ENCODE data around the gene REXO4.
A peak's percentile ranks its signal among the peaks of the same experiment; 100 is the strongest.
"Not testable (repeated sequence)": the region's sequence is repeated elsewhere in the genome, so short reads cannot be mapped to it uniquely, and the experiment has no call there.

The REXO4 gene

GRCh38 chr9:133421615-133422542 is 4.1 kb upstream of the REXO4 start, which contains the start of gene ADAMTS13:
TSS of gene ADAMTS13 (plus strand) at chr9:133422367. CDS start at chr9:133422444, 77 bp downstream.
- no peak for DNase-seq (ENCODE audit: low read depth in 2 of 2)

DNA sequence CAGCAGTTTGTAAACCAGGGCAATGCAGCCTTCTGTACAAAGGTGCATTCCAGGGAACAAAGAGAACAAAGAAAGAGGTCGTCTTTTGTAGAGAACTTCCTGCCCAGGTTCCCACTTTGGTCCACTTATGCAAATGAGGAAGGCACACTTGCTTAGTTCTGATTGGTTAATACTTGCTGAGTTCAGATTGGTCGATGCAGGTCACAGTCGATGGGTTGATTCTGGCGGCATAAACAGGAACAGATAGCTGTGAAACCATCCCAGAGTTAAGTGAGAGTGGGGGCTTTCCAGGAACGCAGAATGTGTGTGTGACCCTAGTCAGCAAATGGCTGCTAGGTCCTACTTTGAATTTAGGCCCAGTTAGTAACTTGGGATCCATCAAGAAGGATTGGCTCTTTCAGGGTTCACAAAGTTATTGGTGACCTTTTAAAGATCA is 2.6 kb upstream of the REXO4 start:
- no peak for DNase-seq (ENCODE audit: low read depth in 2 of 2)

DNA sequence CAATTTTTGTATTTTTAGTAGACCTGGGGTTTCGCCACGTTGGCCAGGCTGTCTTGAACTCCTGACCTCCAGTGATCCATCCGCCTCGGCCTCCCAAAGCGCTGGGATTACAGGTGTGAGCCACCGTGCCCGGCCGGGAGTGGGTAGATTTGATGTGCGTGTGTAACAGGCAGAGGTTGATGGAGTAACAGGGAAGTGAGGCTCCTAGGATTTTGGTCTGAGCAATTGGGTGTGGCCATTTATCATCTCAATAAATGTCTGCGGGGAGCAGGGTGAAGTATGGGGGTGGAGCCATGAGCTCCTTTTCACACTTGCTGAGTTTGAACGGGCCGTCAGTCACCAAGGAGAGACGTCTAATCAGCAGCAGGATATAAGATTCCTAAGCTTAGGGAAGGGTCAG is 1.2 kb upstream of the REXO4 start:
- DNase-seq (ENCODE audit: low read depth in 2 of 2) = no peak

DNA sequence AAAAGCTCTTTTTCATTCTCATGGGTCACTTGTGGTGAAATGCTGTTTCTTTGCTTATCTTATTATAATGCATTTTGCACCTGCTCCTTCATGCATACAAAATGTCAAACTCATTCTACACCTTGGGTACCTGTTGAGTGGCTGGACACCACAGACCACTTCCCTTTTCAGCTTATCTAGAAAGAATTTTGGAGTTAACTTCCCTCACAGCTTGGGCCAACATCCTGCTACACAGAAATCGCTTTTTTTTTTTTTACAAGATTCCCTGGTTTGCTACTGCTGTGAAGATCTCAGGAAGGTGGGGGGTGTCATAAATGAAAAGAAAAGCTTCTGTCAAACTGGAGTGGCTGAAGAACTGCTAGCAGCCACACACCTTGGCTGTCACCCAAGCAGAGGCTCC is 2.6 kb downstream of the REXO4 start:
- DNase-seq (ENCODE audit: low read depth in 2 of 2) = no peak

- DNase-seq (ENCODE audit: low read depth in 2 of 2) = no peak
Observed at GRCh38 chr9:133408042-133408441, 9.8 kb downstream of the REXO4 start.

DNA sequence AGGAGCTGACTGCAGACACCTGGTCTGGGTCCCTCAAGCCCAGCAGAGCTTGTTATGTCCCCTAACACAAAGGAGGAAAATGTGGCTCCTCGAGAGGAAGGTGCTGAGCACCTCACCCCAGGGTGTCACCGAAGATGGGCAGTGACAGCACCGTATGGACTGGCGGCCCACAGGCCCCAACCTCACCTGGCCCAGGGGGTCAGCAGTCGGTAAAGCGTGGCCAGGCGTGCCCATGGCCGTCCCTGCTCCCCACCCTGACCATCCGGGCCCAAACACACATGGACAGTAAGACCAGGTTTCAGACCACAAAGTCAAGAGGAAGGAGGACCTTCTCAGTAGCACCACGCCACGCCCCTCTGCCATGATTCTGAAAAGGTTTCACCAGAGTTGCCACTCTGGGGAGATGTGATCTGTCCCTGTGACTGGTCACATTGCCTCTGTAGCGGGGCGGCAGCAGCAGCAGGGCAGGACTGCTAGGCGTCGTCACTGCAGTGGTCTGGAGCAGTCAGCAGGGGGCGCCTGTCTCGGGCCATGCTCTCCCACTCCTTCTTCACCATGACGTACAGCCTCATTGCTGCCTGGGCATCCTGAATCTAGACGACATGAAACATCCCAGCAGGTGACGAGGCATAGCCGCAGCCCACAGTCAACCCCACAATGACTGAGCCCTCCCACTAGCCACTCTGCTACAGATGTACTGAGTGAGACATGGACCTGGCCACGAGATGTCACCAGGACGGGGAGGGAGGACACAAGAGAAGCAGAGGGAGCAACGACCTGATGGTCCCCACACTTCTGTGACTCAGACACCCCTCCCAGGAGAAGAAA is 11.1 kb downstream of the REXO4 start:
- DNase-seq (ENCODE audit: low read depth in 2 of 2) = peak; percentile 51 to 62

DNA sequence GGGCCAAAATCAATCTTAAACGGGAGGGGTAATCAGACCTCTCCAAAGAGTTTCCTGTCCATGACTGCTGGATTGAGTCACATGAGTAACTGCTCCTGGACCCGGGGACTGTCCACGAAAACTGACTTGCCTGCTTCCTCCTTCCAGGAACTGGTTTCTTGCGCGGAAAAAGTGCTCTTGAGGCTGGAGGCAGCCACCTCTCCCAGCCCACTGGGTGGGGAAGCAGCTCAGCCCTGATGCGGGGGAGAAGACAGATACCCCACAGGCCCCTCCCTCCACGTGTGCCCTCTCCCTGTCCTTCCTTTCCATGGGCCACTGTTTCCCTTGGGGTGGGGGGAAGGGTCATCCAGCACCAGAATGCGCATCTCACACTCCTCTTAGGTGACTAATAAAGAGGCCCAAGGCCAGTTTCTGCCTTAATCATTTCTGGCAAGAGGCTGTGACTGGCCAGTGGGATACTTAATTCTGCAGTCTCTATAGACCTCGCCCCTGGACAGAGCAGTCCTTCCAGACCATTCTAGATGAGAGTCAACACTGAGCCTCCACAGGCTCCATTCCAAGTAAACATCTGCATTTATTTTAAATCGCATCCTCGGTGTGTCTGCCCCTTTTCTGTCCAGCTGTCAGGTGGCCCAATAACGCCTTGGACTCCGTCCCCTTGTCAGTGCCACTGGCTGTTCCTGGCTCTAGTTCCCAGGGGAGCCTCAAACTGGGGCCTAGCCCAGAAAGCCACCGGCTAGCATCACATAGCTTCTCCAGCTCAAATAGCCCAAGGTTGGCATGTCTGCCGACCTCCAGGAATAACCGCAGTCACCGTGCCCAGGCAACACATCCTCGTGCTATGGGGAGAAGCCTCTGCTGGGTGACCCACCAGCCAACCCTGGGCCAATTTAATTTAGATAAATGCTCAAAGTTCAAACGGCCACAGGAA is 12.0 kb downstream of the REXO4 start:
- DNase-seq (ENCODE audit: low read depth in 2 of 2) = no peak

DNA sequence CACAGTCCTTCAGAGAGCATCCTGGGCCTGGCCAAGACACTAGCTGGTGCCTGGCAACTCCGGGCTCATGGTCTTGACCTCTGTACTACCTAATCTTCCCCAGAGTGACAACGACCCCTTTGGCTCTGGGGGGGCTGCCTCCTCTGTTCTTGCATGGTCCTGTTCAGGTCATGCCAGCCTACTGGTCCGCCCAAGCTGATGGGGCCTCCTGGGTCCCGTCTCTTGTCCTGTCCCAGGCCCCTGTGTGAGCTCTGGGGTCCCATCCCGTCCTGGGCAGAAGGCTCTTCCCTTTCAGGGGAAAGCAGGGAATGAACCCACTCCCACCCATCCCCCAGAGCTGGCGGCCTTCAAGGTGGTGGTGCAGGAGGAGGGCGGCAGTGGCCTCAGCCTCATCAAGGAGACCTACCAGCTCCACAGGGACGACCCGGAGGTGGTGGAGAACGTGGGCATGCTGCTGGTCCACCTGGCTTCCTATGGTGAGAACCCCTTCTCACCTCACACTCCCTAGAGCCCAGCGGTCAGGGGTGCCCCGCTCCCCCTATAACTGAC is 13.3 kb downstream of the REXO4 start:
- DNase-seq (ENCODE audit: low read depth in 2 of 2) = no peak

DNA sequence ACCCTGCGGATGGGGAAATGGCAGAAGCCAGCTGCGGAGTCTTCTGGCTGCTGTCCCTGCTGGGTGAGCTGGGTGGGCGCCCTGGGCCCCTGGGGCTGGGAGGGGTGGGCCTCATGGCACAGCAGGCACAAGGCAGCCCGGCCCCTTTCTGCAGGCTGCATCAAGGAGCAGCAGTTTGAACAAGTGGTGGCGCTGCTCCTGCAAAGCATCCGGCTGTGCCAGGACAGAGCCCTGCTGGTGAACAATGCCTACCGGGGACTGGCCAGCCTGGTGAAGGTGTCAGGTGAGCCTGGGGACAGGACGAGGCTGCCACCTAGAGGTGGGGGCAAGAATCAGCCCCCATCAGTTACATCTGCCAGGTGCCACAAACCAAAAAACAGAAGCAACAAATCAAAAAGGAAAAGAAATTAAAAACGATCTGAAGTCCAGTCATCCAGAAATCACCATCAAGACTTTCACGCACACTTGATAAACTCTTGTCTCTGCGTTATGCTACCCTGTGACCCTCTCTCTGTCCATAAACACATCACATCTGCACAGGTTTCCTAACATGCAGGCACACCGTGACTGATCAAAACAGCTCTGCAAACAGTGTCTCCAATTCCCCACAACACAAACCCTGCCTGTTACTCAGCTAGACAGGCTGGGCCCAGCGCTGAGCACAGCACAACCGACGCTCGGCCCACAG is 13.9 kb downstream of the REXO4 start:
- peak; percentile 33 to 39 for DNase-seq (ENCODE audit: low read depth in 2 of 2)

DNA sequence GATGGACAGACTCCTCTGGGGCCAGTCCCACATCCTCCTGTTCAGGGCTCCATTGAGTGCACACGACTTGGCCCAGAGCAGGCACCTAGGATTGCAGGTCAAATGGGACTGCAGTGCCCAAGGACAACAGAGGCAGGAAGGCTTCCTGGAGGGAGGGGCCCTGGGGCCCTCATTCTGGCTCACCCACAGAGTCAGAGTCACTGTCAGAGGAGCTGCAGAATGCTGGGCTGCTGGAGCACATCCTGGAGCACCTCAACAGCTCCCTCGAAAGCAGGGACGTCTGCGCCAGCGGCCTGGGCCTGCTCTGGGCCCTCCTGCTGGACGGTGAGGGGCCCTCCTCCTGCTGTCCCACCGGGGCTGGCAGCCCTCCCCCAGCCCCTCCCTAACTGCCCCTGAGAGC is 15.1 kb downstream of the REXO4 start:
- no peak for DNase-seq (ENCODE audit: low read depth in 2 of 2)

GRCh38 chr9:133401588-133401987 is 16.2 kb downstream of the REXO4 start:
- no peak for DNase-seq (ENCODE audit: low read depth in 2 of 2)

- DNase-seq (ENCODE audit: low read depth in 2 of 2) = no peak
Observed at GRCh38 chr9:133400292-133400691, 17.5 kb downstream of the REXO4 start.

DNA sequence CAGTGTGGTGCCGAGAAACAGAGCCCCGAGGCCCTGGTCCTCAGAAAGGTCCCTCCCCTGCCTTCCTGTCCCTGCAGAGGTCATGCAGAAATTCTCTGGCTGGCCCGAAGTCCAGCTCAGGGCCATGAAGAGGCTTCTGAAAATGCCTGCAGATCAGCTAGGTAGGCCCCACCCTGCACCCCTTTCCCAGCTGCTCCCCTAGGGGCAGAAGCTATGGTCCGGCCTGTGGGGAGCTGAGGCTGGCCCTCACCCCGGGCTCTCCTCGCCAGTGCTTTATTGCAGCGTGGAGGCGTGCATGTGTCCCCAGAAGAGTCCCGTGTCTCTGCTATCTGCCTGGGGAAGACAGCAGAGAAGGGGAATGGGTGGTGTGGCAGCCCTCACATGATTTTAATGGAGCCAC is 19.9 kb downstream of the REXO4 start:
- no peak for DNase-seq (ENCODE audit: low read depth in 2 of 2)

DNA sequence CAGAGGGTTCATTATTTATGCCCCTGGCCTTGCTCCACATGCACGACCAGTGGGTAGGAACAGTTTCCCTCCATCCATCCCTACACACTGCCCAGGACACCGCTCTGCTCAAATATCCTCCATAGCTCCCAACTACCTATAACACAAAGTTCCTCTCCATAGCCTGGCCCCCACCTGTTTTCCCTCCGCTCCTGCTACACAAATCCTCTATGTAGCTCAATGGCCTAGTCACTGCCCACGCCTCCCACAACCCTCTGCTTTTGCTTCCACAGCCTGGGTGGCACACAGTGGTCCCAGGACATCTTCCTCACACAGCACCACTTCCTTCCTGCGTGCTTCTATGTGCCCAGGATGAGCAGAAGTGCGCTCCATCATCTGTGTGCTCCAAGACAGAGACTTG is 20.4 kb downstream of the REXO4 start:
- no peak for DNase-seq (ENCODE audit: low read depth in 2 of 2)

DNA sequence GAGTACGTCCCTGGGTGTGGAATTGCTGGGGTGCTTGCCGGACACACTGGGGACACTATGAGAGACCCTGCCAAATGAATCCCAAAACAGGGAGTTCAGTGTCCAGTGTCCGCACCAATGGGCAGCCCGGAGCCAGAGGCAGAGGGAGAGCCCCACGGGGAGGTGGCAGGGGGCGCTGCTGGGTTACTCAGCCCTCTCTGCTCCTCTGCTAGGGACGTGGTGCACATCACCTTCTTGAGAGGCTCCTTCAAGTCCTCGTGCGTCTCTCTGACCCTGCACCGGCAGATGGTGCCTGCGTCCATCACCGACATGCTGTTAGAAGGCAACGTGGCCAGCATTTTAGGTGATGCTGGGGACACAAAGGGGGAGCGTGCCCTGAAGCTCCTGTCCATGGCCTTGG is 20.9 kb downstream of the REXO4 start:
- no peak for DNase-seq (ENCODE audit: low read depth in 2 of 2)

DNA sequence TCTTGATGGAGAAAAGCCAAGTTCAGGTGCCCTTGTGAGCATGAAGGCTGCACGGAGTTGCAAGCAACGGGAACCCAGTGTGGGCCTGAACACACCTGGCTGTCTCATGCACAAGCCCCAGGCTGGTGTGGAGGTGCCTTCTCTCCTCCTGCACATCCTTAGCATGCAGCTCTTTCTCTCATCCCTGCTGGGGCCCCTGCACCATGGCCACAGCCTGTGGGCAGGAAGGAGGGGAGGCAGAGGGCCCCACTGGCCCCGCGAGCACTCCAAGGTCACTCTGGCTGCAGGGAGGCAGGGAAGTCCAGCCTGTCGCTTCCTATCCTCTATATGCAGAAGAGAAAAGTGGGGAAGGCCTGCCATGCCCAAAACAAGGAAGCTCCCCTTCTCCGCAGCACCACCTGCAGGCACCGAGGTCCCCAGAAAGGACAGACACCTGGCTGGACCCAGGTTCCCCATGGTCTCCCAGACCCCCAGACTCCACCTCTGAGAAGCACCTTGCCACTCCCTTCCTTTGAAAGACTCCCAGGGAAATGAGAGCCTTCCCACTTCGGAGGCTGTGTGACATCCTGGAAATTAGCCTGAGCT is 23.0 kb downstream of the REXO4 start:
- DNase-seq (ENCODE audit: low read depth in 2 of 2) = no peak

DNA sequence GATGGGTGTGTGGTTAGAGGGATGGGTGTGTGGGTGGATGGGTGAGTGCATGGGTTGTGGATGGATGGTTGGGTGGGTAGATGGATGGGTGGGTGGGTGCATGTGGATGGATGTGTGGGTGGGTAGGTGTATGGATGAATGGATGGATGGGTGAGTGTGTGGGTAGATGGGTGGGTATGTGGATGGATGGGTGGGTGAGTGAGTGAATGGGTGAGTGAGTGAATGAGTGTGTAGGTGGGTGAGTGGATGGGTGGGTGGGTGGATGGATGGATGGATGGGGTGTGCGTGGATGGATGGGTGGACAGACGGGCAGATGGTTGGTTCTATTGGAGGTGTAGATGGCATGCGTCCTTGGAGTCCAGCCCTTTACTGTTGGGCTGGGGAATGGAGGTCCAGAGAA is 24.4 kb downstream of the REXO4 start:
- DNase-seq (ENCODE audit: low read depth in 2 of 2) = no peak

DNA sequence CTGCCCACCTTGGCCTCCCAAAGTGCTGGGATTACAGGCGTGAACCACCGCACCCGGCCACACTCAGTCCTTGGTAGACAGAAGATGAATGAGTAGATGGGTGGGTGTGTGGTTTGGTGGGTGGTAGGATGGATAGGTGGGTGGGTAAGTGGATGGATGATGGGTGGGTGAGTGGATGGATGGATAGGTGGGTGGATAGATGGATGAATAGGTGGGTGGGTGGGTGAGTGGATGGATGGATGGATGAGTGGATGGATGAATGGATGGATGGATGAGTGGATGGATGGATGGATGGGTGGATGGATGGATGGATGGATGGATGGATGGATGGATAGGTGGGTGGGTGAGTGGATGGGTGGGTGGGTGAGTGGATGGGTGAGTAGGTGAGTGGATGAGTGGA is 25.5 kb downstream of the REXO4 start:
- not testable (repeated sequence) for DNase-seq (ENCODE audit: low read depth in 2 of 2)

DNA sequence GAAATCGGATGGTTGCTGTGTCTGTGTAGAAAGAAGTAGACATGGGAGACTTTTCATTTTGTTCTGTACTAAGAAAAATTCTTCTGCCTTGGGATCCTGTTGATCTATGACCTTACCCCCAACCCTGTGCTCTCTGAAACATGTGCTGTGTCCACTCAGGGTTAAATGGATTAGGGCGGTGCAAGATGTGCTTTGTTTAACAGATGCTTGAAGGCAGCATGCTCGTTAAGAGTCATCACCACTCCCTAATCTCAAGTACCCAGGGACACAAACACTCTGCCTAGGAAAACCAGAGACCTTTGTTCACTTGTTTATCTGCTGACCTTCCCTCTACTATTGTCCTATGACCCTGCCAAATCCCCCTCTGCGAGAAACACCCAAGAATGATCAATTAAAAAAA is 26.4 kb downstream of the REXO4 start:
- not testable (repeated sequence) for DNase-seq (ENCODE audit: low read depth in 2 of 2)

DNA sequence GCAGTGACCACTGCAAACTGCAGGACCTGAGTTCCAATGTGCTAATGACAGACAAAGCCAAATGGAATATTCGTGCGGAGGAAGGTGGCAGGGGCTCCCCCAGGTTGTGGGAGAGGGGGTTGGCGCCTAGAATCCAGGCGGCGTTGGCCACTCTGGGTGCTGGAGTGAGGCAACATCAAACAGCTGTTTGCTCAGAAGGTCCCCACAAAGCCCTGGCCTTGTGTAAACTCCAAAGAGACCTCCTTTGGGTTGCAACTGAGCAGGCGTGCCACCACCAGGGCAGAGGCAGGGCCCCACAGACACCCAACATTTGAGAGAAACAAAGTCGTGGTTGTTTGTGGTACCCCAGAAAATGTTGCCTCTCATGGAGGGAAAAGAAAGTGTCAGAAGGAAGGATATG is 27.1 kb downstream of the REXO4 start:
- no peak for DNase-seq (ENCODE audit: low read depth in 2 of 2)
